Esophagus muscularis mucosa (tissue), 4 donors: ENCODE measurements around the gene EVA1B.

Source experiments
- CTCF ChIP-seq, 3 experiments: fragments of 200-600 bp in 2 of 3; fragments of 450-650 bp in 1 of 3; sonication (generic) in 2 of 3; IDR thresholded peaks; one replicate each; pipeline ENCODE4 v1.5.1; 2017 to 2019; ENCODE audit warnings: antibody characterized with exemption in 3 of 3, mild to moderate bottlenecking in 2 of 3, moderate library complexity in 1 of 3
- EP300 ChIP-seq: sonication (generic); formaldehyde crosslinking; IDR thresholded peaks from one replicate; pipeline ENCODE4 v1.6.1; 2017; ENCODE audit warnings: antibody characterized with exemption
- POLR2A ChIP-seq: fragments of 450-650 bp; IDR thresholded peaks from one replicate; pipeline ENCODE4 v1.6.1; 2017; ENCODE audit warnings: antibody characterized with exemption, moderate library complexity, mild to moderate bottlenecking, low read depth
- POLR2AphosphoS5 ChIP-seq, 2 donors: sonication (generic); formaldehyde crosslinking; IDR thresholded peaks; one replicate each; pipeline ENCODE4 v1.6.1; 2017; ENCODE audit warnings: antibody characterized with exemption in 2 of 2

GRCh38 chr1:36305915-36306209, 17.6 kb downstream of the EVA1B start:
- TF ChIP-seq CTCF (IDR thresholded peaks at IDR 0.05) (no peak), EP300 (no peak), POLR2AphosphoS5 (IDR thresholded peaks at IDR 0.05) (no peak), POLR2A (no peak)
